HEK293T (cell line): ENCODE results near the gene MED26.

Experiments
- ARNT ChIP-seq: fragments of 450-650 bp; IDR thresholded peaks from 2 replicates; pipeline ENCODE4 v1.6.1; 2017; ENCODE audit warnings: mild to moderate bottlenecking
- BHLHE40 ChIP-seq: fragments of 450-650 bp; IDR thresholded peaks from 2 replicates; pipeline ENCODE4 v1.6.1; 2016; ENCODE audit warnings: mild to moderate bottlenecking, moderate library complexity, borderline replicate concordance
- ELF4 ChIP-seq: fragments of 450-650 bp; IDR thresholded peaks from 2 replicates; pipeline ENCODE4 v1.6.1; 2017; ENCODE audit warnings: antibody characterized with exemption
- FOXK2 ChIP-seq: fragments of 450-650 bp; IDR thresholded peaks from 2 replicates; pipeline ENCODE4 v1.6.1; 2016; ENCODE audit warnings: mild to moderate bottlenecking
- FOXM1 ChIP-seq: fragments of 450-650 bp; IDR thresholded peaks from 2 replicates; pipeline ENCODE4 v1.6.1; 2017; ENCODE audit warnings: mild to moderate bottlenecking, borderline replicate concordance
- HDGF ChIP-seq: fragments of 450-650 bp; IDR thresholded peaks from 2 replicates; pipeline ENCODE4 v1.6.1; 2017; ENCODE audit warnings: antibody characterized with exemption, borderline replicate concordance
- L3MBTL2 ChIP-seq: fragments of 450-650 bp; conservative IDR thresholded peaks from 2 replicates; pipeline ENCODE4 v1.6.1; 2016; ENCODE audit warnings: mild to moderate bottlenecking
- LEF1 ChIP-seq: fragments of 450-650 bp; IDR thresholded peaks from 2 replicates; pipeline ENCODE4 v1.6.1; 2017; ENCODE audit warnings: mild to moderate bottlenecking, borderline replicate concordance
- NFRKB ChIP-seq: fragments of 450-650 bp; IDR thresholded peaks from 2 replicates; pipeline ENCODE4 v1.6.1; 2016; ENCODE audit warnings: mild to moderate bottlenecking, moderate library complexity
- SP1 ChIP-seq: fragments of 450-650 bp; IDR thresholded peaks from 2 replicates; pipeline ENCODE4 v1.6.1; 2017
- SUZ12 ChIP-seq: fragments of 450-650 bp; IDR thresholded peaks from 2 replicates; pipeline ENCODE4 v1.6.1; 2016; ENCODE audit warnings: mild to moderate bottlenecking
- TARDBP ChIP-seq: fragments of 450-650 bp; IDR thresholded peaks from 2 replicates; pipeline ENCODE4 v1.6.1; 2016
- ZNF384 ChIP-seq: fragments of 450-650 bp; IDR thresholded peaks from 2 replicates; pipeline ENCODE4 v1.6.1; 2016
- TF ChIP-seq, protein P1 (sequence below): fragments of 450-650 bp; IDR thresholded peaks from 2 replicates; pipeline ENCODE4 v1.6.1; 2016

GRCh38 chr19:16600824-16601223 is 27.2 kb downstream of the MED26 start:
- TF ChIP-seq FOXK2 (no peak), NFRKB (no peak), FOXM1 (no peak), ZNF384 (0 out of 2 replicates have a peak, but pooled peaks have one; percentile 25), TARDBP (no peak), BHLHE40 (no peak), SUZ12 (no peak), L3MBTL2 (no peak), HDGF (no peak), SP1 (no peak), ELF4 (no peak), ARNT (no peak), LEF1 (no peak)
- TF ChIP-seq, protein P1, sequence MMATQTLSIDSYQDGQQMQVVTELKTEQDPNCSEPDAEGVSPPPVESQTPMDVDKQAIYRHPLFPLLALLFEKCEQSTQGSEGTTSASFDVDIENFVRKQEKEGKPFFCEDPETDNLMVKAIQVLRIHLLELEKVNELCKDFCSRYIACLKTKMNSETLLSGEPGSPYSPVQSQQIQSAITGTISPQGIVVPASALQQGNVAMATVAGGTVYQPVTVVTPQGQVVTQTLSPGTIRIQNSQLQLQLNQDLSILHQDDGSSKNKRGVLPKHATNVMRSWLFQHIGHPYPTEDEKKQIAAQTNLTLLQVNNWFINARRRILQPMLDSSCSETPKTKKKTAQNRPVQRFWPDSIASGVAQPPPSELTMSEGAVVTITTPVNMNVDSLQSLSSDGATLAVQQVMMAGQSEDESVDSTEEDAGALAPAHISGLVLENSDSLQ = no peak
